Upper lobe of left lung (tissue), 4 donors: ENCODE measurements around the gene KLC1.

Experiments
- EP300 ChIP-seq, 4 donors: sonication (generic); formaldehyde crosslinking; IDR thresholded peaks; one replicate each; pipeline ENCODE4 v1.5.1; 2017; ENCODE audit warnings: antibody characterized with exemption in 4 of 4, control low read depth in 2 of 4
- POLR2A ChIP-seq, 4 donors: fragments of 450-650 bp; IDR thresholded peaks; one replicate each; pipeline ENCODE4 v1.5.1; 2016 to 2017; ENCODE audit warnings: antibody characterized with exemption in 4 of 4, mild to moderate bottlenecking in 2 of 4
- POLR2AphosphoS5 ChIP-seq, 2 donors: sonication (generic); formaldehyde crosslinking; IDR thresholded peaks; one replicate each; pipeline ENCODE4 v1.5.1; 2017; ENCODE audit warnings: antibody characterized with exemption in 2 of 2
- TF ChIP-seq, protein P1 (sequence below), 6 experiments: fragments of 450-650 bp in 4 of 6; fragments of 200-600 bp in 2 of 6; sonication (generic) in 2 of 6; IDR thresholded peaks; one replicate each; pipeline ENCODE4 v1.5.1; 2016 to 2019; ENCODE audit warnings: antibody characterized with exemption in 6 of 6

DNA sequence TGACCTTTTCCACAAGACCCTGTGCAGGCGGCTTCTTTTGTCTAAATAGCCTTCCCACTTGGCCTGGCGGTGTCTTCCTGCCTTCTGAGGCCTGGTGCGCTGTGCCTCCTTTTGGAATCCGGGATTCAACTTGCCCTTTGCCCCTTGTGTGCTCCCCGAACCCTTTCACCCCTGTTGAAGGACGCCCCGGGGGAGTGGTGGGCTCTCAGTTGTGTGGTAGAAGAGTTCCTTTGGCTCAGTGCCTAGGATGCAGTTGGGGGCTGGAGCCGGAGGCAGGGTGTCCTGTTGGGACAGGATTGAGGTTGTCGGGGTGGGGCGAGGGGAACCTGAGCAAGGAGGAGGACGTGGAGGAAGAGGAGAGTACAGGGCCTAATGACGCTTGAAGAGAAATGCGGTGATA is 34.5 kb downstream of the KLC1 start:
- TF ChIP-seq, protein P1, sequence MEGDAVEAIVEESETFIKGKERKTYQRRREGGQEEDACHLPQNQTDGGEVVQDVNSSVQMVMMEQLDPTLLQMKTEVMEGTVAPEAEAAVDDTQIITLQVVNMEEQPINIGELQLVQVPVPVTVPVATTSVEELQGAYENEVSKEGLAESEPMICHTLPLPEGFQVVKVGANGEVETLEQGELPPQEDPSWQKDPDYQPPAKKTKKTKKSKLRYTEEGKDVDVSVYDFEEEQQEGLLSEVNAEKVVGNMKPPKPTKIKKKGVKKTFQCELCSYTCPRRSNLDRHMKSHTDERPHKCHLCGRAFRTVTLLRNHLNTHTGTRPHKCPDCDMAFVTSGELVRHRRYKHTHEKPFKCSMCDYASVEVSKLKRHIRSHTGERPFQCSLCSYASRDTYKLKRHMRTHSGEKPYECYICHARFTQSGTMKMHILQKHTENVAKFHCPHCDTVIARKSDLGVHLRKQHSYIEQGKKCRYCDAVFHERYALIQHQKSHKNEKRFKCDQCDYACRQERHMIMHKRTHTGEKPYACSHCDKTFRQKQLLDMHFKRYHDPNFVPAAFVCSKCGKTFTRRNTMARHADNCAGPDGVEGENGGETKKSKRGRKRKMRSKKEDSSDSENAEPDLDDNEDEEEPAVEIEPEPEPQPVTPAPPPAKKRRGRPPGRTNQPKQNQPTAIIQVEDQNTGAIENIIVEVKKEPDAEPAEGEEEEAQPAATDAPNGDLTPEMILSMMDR (IDR thresholded peaks at IDR 0.05) = no peak
- TF ChIP-seq EP300 (IDR thresholded peaks at IDR 0.05) (no peak), POLR2A (IDR thresholded peaks at IDR 0.05) (no peak), POLR2AphosphoS5 (IDR thresholded peaks at IDR 0.05) (no peak)
